DLD1 (cell line): ENCODE results near the gene CDSN.
"Not testable (repeated sequence)": the region's sequence is repeated elsewhere in the genome, so short reads cannot be mapped to it uniquely, and the experiment has no call there.

Experiments
- in situ Hi-C: cut with HindIII; loops from 2 replicates; pipeline ENCODE4 v1.10.0; 2017; ENCODE audit warnings: low sequenced_read_pairs

Gene CDSN

GRCh38 chr6:31120151-31120915, at the start of gene CDSN:
Gene CDSN, minus strand, starts transcription at chr6:31120446. Its CDS starts 27 bp downstream, at chr6:31120419.
- in situ Hi-C loops, result no loop called here

- in situ Hi-C loops, result no loop called here
Observed at GRCh38 chr6:31169123-31169857, 49.0 kb upstream of the CDSN start.

GRCh38 chr6:31168606-31169005, 48.4 kb upstream of the CDSN start:
- in situ Hi-C loops, result no loop called here

GRCh38 chr6:31165986-31166385, 45.7 kb upstream of the CDSN start:
- in situ Hi-C loops, result no loop called here

GRCh38 chr6:31165064-31165832, 45.0 kb upstream of the CDSN start:
- in situ Hi-C loops, result not testable (repeated sequence)

GRCh38 chr6:31164475-31165063, 44.3 kb upstream of the CDSN start:
- in situ Hi-C loops, result not testable (repeated sequence)

- in situ Hi-C loops, result no loop called here
Observed at GRCh38 chr6:31163922-31164321, 43.7 kb upstream of the CDSN start.

- in situ Hi-C loops, result no loop called here
Observed at GRCh38 chr6:31162463-31163165, 42.4 kb upstream of the CDSN start.

- in situ Hi-C loops, result no loop called here
Observed at GRCh38 chr6:31161216-31162126, 41.2 kb upstream of the CDSN start.

- in situ Hi-C loops, result no loop called here
Observed at GRCh38 chr6:31158863-31159855, 38.9 kb upstream of the CDSN start.

GRCh38 chr6:31158140-31158862, 38.1 kb upstream of the CDSN start, which contains the start of gene TCF19:
Gene TCF19, plus strand, starts transcription at chr6:31158589. Its CDS starts 881 bp downstream, at chr6:31159470.
- in situ Hi-C loops, result no loop called here

GRCh38 chr6:31157513-31158139, 37.4 kb upstream of the CDSN start, which contains the start of gene CCHCR1:
Gene CCHCR1, minus strand, starts transcription at chr6:31157802. Its CDS starts 202 bp downstream, at chr6:31157600.
- in situ Hi-C loops, result no loop called here

- in situ Hi-C loops, result no loop called here
Observed at GRCh38 chr6:31156641-31157040, 36.4 kb upstream of the CDSN start.

- in situ Hi-C loops, result no loop called here
Observed at GRCh38 chr6:31154436-31154835, 34.2 kb upstream of the CDSN start.

GRCh38 chr6:31152781-31153180, 32.5 kb upstream of the CDSN start:
- in situ Hi-C loops, result no loop called here

- in situ Hi-C loops, result loop anchor here (25.0 kb wide), 1 partner anchor 87 kb away; no protein-coding TSS in a partner anchor
Observed at GRCh38 chr6:31149827-31150447, 29.7 kb upstream of the CDSN start.
